Placental epithelial cell (primary cell): Measurements from ENCODE around the gene CDC25B. TPM values are rescaled to one million over a fixed set of nuclear protein-coding genes. Genes with fewer than 3 reads are reported as not detected.

ENCODE experiments used
- total RNA-seq: library from RNA; depleted of rRNA; stranded (reverse); fragments of >200 nt; gene quantifications from 2 replicates; pipeline ENCODE4 v1.2.3, GENCODE V29; 2012

CDC25B gene
- total RNA-seq = 32.4 and 42.0 TPM in 2 replicates

DNA sequence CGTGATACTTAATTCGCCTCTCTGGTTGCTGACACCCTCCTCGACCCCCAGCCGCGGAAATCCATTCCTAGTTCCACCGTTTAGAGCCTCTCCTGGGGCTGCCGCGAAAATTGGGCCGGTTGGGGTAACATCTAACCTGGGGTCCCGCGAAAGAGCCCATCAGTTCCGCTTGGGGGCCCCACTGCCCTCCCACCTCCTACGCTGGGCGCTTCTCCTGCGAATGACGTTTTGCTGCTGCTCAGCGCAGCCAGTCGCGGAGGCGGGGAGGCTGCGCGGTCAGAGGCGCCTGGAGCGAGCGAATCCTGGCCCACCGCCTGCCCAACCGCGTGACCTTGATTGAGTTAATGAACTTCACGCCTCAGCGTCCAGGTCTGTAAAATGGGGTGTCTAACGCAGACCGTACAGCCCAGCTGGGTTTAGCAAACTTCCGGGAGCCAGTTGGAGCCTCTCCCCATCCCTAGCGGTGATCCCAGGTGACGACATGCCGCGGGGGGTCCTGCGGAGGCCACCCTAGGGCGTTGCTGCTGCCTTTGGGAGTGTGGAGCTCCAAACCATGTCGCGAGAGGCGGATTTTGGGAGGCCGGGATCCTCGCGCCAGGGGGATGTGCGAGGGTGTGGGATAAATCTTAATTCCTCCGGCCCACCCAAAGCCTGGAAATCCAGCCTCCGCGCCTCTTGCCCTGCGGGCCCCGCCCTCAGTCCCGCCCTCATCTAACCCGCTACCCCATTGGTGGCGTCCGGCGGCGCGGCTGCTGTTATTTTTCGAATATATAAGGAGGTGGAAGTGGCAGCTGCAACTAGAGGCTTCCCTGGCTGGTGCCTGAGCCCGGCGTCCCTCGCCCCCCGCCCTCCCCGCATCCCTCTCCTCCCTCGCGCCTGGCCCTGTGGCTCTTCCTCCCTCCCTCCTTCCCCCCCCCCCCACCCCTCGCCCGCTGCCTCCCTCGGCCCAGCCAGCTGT, at the start of gene CDC25B:
TSS of gene CDC25B (plus strand) at position 800 of the 958 bp plus-strand sequence. CDS start 222 bp downstream, outside the sequence.

DNA sequence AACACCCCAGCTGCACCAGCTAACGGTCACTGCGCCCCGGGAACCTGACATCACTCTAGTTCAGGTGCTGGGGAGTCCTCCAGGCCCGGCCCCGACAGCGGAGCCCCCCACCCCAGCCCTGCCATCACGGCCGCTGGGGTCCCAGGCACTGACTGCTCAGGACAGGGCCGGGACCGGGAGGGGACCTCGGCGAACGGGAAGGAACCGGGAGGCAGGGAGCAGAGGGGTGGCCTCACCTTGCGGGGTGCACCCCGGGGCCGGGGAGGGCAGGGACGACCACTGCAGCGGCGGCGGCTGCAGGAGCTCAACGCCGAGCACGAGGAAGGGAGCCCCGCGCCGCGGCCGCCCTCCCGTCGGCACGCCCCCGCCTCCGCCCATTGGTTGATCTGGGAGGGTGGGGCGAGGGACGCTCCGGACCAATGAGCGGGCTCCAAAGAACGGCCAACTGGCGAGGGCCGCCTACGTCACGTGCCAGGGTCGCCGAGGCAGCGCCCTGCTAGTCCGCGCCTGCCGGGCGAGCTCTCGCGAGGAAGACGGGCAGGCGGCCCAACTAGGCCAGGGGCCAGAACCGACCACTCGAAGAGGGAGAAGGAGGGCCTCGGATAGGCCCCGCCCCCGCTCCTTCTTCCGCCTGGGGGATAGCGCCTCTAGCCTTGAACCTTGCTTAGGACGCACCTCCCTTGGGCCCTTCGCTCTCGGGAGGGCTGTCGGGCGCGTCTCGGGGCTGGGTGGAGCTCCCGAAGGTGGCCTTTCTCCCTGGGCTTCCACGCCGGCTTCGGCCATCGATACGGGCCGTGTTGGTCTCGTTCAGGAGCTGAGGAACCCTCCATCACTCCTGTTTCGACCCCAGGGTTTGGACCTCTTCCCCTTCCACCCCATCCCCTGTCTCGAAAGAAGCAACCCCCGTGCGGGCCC, 28.4 kb upstream of the CDC25B start, which contains the start of gene ADISSP:
TSS of gene ADISSP (minus strand) at position 327 of the 915 bp plus-strand sequence. CDS start 7,653 bp downstream, outside the sequence.

DNA sequence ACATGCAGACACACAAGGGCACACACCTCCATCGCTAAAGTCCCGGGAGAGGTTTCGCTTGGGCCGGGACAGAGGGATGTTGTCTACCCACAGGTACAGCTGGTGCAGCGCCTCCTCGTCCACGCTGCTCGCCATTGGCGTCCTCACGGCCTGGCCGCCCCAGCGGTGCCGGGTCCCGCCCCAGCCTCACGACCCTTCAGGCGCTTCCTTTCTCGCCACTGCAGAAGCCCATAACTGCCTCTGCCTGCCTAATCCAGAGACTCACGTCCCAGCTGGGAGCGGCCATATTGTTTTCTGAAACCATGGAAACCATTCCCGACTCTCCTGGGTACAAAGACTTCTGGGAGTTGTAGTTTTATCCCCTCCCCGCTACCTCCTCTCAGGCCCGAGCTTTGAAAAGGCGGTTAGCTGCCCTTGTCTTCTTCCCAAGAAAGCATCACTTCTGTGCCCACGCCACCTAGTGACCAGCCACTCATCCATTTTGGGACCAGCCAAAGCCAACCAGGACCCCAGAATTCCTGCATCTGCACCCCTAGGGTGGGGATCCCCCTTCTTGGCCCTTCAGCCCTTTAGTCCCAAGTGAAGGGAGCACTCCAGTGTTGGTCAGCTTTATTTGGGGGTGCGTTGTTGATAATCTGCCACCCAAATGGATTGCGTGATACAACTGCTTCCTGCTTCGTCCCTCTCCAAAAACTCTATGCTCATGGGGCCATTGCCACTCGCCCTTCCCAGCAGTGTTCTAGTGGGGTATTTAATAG, 14.8 kb upstream of the CDC25B start, which contains the start of gene SPEF1:
TSS of gene SPEF1 (minus strand) at position 296 of the 758 bp plus-strand sequence. CDS start at position 135, 161 bp downstream.

DNA sequence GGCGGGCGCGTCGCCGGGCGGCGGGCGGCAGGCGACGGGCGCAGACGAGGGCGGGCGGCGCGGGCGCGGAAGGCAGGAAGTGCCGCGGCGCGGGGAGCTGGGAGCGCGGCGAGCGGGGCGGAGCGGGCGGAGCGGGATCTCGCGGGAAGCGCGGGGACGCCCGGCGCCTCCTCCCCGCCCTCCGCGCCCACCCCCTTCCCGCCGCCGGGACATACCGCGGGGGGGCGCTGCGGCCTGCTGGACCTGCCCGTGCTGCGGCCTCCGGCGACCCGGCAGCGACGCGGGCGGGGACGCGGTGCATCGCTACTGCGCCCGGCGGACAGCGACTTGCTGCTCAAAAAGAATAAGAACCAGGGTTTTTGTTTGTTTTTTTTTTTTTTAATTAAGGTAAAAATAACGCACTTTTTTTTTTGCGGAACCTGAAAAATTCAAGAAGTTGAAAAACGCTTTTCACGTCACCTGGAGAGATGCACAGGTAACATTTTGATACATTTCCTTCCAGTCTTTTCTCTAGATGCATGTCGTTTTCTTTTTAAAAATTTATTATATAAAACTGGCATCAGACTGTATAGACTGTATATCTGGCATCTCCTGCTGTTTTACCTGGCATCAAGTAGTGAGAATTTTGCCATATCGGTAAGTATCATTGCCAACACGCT, 9.3 kb upstream of the CDC25B start, which contains the start of gene CENPB:
TSS of gene CENPB (minus strand) at position 76 of the 659 bp plus-strand sequence. CDS start 257 bp downstream, outside the sequence.

DNA sequence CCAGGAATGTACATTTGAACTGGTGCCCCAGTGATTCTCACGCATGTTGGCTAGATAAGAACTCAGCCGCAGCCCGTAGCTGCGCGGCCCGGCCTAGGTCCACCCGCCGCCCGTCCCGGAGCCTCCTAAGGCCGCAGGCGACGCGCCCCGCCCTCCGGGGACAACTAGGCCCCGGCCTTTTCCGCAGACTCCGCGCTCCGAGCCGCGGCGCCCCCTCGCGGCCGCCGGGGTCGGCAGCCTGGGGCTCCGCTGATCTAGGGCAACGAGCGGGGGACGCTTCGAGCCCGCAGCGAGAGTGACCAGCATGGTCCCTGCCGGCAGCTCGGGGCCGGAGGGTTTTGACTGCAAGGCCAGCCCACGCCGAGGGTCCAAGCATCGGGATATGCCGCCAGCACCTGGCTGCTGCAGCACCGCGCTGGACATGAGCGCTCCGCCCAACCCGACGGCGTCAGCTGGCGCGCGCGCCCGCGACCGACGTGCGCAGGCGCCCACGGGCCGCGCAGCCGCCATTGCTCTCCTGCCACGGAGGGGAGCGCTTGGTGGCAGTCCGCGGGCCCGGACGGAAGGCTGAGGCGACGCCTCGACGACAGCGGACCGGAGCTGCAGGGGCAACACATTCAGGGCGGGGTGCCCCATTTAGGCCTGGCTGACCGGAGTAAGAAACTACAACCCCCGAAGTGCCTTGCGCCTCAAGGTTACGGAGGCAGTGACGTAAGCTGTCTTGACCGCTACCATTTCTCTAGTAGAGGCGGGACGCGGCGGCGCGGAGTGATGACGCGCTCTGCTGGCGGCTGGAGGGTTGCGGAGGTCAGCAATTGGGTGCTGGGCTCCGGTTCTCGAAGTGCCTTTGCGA, 24.2 kb downstream of the CDC25B start, which contains the start of gene AP5S1:
TSS of gene AP5S1 (plus strand) at position 500 of the 853 bp plus-strand sequence. CDS start 1,571 bp downstream, outside the sequence.

DNA sequence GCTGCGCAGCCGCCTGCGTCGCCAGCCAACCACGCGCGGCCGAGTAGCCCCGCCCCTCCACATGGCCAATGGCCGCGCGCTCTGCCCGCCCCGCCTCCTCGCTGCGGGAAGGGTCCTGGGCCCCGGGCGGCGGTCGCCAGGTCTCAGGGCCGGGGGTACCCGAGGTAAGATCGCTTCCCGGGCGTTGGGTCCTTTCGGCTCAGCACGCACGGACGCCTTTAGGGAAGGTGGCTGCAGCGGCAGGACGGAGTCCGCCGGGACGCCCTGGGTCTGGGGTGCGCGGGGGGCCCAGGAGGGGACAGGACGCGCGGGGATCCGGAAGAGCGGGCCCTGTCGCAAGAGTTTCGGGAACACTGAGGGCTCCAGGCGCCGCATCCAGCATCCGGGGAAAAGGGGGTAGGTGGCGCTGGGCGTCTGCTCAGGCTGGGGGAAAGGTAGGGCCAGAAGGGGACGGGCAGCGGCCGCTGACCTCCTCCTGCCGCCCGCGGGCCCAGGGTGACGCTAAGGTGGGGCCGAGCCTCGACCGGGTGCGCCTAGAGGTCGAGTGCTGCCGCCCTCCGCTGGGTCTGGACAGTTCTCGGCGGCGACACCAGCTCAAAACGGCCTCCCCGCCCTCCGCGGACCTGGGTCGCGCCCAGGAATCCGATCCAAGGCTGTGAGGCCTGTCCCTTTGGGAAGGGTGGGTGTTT, 50.8 kb downstream of the CDC25B start, which contains the start of gene MAVS:
TSS of gene MAVS (plus strand) at position 95 of the 689 bp plus-strand sequence. CDS start 7,791 bp downstream, outside the sequence.

Other genes starting within 250 kb of the CDC25B start
- gene GFRA4, start 132.9 kb upstream of the CDC25B start, total RNA-seq = not detected in 2 replicates
- 3.1 TPM in 2 replicates for gene ADAM33, start 114.3 kb upstream of the CDC25B start, total RNA-seq
- not detected in 2 replicates for gene SIGLEC1, start 83.7 kb upstream of the CDC25B start, total RNA-seq
- under 0.01 and 0.22 TPM in 2 replicates for gene HSPA12B, start 63.6 kb upstream of the CDC25B start, total RNA-seq
- 13.3 and 26.8 TPM in 2 replicates for gene ADISSP, start 28.6 kb upstream of the CDC25B start, total RNA-seq
- 0.22 TPM in 1 of 2 replicates, not detected in the other for gene SPEF1, start 14.9 kb upstream of the CDC25B start, total RNA-seq
- gene CENPB, start 9.6 kb upstream of the CDC25B start, total RNA-seq = 80.5 and 93.8 TPM in 2 replicates
- gene AP5S1, start 24.2 kb downstream of the CDC25B start, total RNA-seq = 25.9 and 37.3 TPM in 2 replicates
- 29.1 and 40.3 TPM in 2 replicates for gene MAVS, start 50.5 kb downstream of the CDC25B start, total RNA-seq
- 45.9 and 46.7 TPM in 2 replicates for gene PANK2, start 93.1 kb downstream of the CDC25B start, total RNA-seq
- 6.7 and 9.1 TPM in 2 replicates for gene RNF24, start 219.2 kb downstream of the CDC25B start, total RNA-seq